ENCODE measurements around the gene RBM47. TPM values are rescaled to one million over a fixed set of nuclear protein-coding genes. Genes with fewer than 3 reads are reported as not detected.
A peak's percentile ranks its signal among the peaks of the same experiment; 100 is the strongest.

Gene RBM47
- polyA plus RNA-seq (2013, experiment 1 of 2) = 3.9 TPM
- 3.8 TPM for polyA plus RNA-seq (2013, experiment 2 of 2)

GRCh38 chr4:40629401-40630334 lies at the start of gene RBM47:
Gene RBM47, minus strand, starts transcription at chr4:40629864. Its CDS starts 190,971 bp downstream, at chr4:40438893.
- WGBS = 2% methylated on average over 51 of the region's 53 CpGs
- H4K8ac ChIP-seq (ENCODE audit: low read length) = peak within 1 kb of the TSS; percentile 97
- H2AK5ac ChIP-seq (ENCODE audit: low read length, severe bottlenecking) = no peak within 1 kb of the TSS
- H2BK120ac ChIP-seq (ENCODE audit: low read depth, low read length) = peak within 1 kb of the TSS; percentile 90
- H3K27me3 ChIP-seq (ENCODE audit: control insufficient read depth in 1 of 2, insufficient read depth in 1 of 2, low read length in 2 of 2) = no peaks in the 10 kb centered on the region
- H3K27ac ChIP-seq (ENCODE audit: low read length, poor library complexity, severe bottlenecking) = peak within 1 kb of the TSS; percentile 53
- peak within 1 kb of the TSS; percentile 87 for H3K9ac ChIP-seq (ENCODE audit: low read length)
- peak within 1 kb of the TSS; percentile 86 for H2AFZ ChIP-seq (ENCODE audit: low read depth, low read length)
- peak within 1 kb of the TSS; percentile 65 for H4K91ac ChIP-seq (ENCODE audit: low read length)
- peak within 1 kb of the TSS; percentile 41 to 87 for H3K18ac ChIP-seq (ENCODE audit: low read depth in 1 of 2, low read length in 2 of 2)
- no peak within 1 kb of the TSS for H3K14ac ChIP-seq (ENCODE audit: low read length in 2 of 2)
- peak within 1 kb of the TSS; percentile 90 for H3K4me2 ChIP-seq (ENCODE audit: low read length, poor library complexity, severe bottlenecking)
- peak within 1 kb of the TSS in 1 of 2 experiments; percentile 89 for H3K4ac ChIP-seq (ENCODE audit: low read depth in 1 of 2, low read length in 2 of 2)
- no peak within 1 kb of the TSS for H2BK5ac ChIP-seq (ENCODE audit: low read depth, low read length, poor library complexity, severe bottlenecking)
- DNase-seq = peak; percentile 73
- peaks cover 10% of the 10 kb centered on the region for H3K4me1 ChIP-seq (ENCODE audit: control insufficient read depth, insufficient read depth, low read depth, low read length)
- H3K23ac ChIP-seq (ENCODE audit: low read length in 2 of 2) = peak within 1 kb of the TSS in 1 of 2 experiments; percentile 99
- H2BK12ac ChIP-seq (ENCODE audit: low read length in 2 of 2) = peak within 1 kb of the TSS; percentile 19 to 75
- H2BK15ac ChIP-seq (ENCODE audit: low read depth, poor library complexity, severe bottlenecking) = peak within 1 kb of the TSS; percentile 67
- no peaks in the 10 kb centered on the region for H3K9me3 ChIP-seq (ENCODE audit: control insufficient read depth, low read length)
- no peaks in the 10 kb centered on the region for H3K36me3 ChIP-seq (ENCODE audit: control insufficient read depth in 1 of 2, insufficient read depth in 2 of 2, low read depth in 1 of 2, low read length in 2 of 2)
- H3K4me3 ChIP-seq (ENCODE audit: insufficient read depth in 1 of 2, low read depth in 1 of 2, low read length in 2 of 2) = peak within 1 kb of the TSS; percentile 64 to 87
- no peaks in the 10 kb centered on the region for H3K79me1 ChIP-seq (replicated peaks; ENCODE audit: low read length, poor library complexity, severe bottlenecking)

- no peak overlapping the region for H2BK15ac ChIP-seq (ENCODE audit: low read depth, poor library complexity, severe bottlenecking)
Measured at GRCh38 chr4:40678421-40678820, 48.8 kb upstream of the RBM47 start.

GRCh38 chr4:40675166-40675565 lies 45.5 kb upstream of the RBM47 start:
- WGBS = 90% methylated on average over 6 of the region's 6 CpGs
- no peak overlapping the region for H3K4me2 ChIP-seq (ENCODE audit: low read length, poor library complexity, severe bottlenecking)
- H2BK120ac ChIP-seq (ENCODE audit: low read depth, low read length) = no peak overlapping the region

More at GRCh38 chr4:40678421-40678820, 48.8 kb upstream of the RBM47 start:
- Histone ChIP-seq H2BK12ac (ENCODE audit: low read length in 2 of 2) (no peak overlapping the region), H3K9me3 (ENCODE audit: control insufficient read depth, low read length) (no peaks in the 10 kb centered on the region), H2BK120ac (ENCODE audit: low read depth, low read length) (no peak overlapping the region), H4K91ac (ENCODE audit: low read length) (no peak overlapping the region), H3K4me3 (ENCODE audit: insufficient read depth in 1 of 2, low read depth in 1 of 2, low read length in 2 of 2) (no peak overlapping the region), H3K36me3 (ENCODE audit: control insufficient read depth in 1 of 2, insufficient read depth in 2 of 2, low read depth in 1 of 2, low read length in 2 of 2) (no peaks in the 10 kb centered on the region), H2AFZ (ENCODE audit: low read depth, low read length) (no peak overlapping the region), H3K23ac (ENCODE audit: low read length in 2 of 2) (no peak overlapping the region), H3K27me3 (ENCODE audit: control insufficient read depth in 1 of 2, insufficient read depth in 1 of 2, low read length in 2 of 2) (no peaks in the 10 kb centered on the region), H3K9ac (ENCODE audit: low read length) (no peak overlapping the region), H2AK5ac (ENCODE audit: low read length, severe bottlenecking) (no peak overlapping the region), H4K8ac (ENCODE audit: low read length) (no peak overlapping the region), H3K4me1 (ENCODE audit: control insufficient read depth, insufficient read depth, low read depth, low read length) (peaks cover 2% of the 10 kb centered on the region), H3K4ac (ENCODE audit: low read depth in 1 of 2, low read length in 2 of 2) (no peak overlapping the region), H3K14ac (ENCODE audit: low read length in 2 of 2) (no peak overlapping the region), H3K4me2 (ENCODE audit: low read length, poor library complexity, severe bottlenecking) (no peak overlapping the region), H3K79me1 (replicated peaks; ENCODE audit: low read length, poor library complexity, severe bottlenecking) (no peaks in the 10 kb centered on the region), H3K27ac (ENCODE audit: low read length, poor library complexity, severe bottlenecking) (no peak overlapping the region), H2BK5ac (ENCODE audit: low read depth, low read length, poor library complexity, severe bottlenecking) (no peak overlapping the region), H3K18ac (ENCODE audit: low read depth in 1 of 2, low read length in 2 of 2) (no peak overlapping the region)
- 89% methylated on average over 5 of the region's 6 CpGs for whole genome bisulfite sequencing
- DNase-seq = no peak

More at GRCh38 chr4:40675166-40675565, 45.5 kb upstream of the RBM47 start:
- Histone ChIP-seq H4K91ac (ENCODE audit: low read length) (no peak overlapping the region), H3K9me3 (ENCODE audit: control insufficient read depth, low read length) (no peaks in the 10 kb centered on the region), H3K27ac (ENCODE audit: low read length, poor library complexity, severe bottlenecking) (no peak overlapping the region), H3K79me1 (replicated peaks; ENCODE audit: low read length, poor library complexity, severe bottlenecking) (no peaks in the 10 kb centered on the region), H2BK12ac (ENCODE audit: low read length in 2 of 2) (peak overlapping the region in 1 of 2 experiments; percentile 37), H3K36me3 (ENCODE audit: control insufficient read depth in 1 of 2, insufficient read depth in 2 of 2, low read depth in 1 of 2, low read length in 2 of 2) (no peaks in the 10 kb centered on the region), H3K4ac (ENCODE audit: low read depth in 1 of 2, low read length in 2 of 2) (no peak overlapping the region), H3K27me3 (ENCODE audit: control insufficient read depth in 1 of 2, insufficient read depth in 1 of 2, low read length in 2 of 2) (no peaks in the 10 kb centered on the region), H2BK5ac (ENCODE audit: low read depth, low read length, poor library complexity, severe bottlenecking) (no peak overlapping the region), H4K8ac (ENCODE audit: low read length) (no peak overlapping the region), H3K14ac (ENCODE audit: low read length in 2 of 2) (no peak overlapping the region), H2AK5ac (ENCODE audit: low read length, severe bottlenecking) (no peak overlapping the region), H3K18ac (ENCODE audit: low read depth in 1 of 2, low read length in 2 of 2) (no peak overlapping the region), H2AFZ (ENCODE audit: low read depth, low read length) (no peak overlapping the region), H3K4me3 (ENCODE audit: insufficient read depth in 1 of 2, low read depth in 1 of 2, low read length in 2 of 2) (no peak overlapping the region), H2BK15ac (ENCODE audit: low read depth, poor library complexity, severe bottlenecking) (no peak overlapping the region), H3K23ac (ENCODE audit: low read length in 2 of 2) (no peak overlapping the region), H3K9ac (ENCODE audit: low read length) (no peak overlapping the region), H3K4me1 (ENCODE audit: control insufficient read depth, insufficient read depth, low read depth, low read length) (peaks cover 10% of the 10 kb centered on the region)
- no peak for DNase-seq
